Glomerular visceral epithelial cell (primary cell): ENCODE data around the gene NCKAP5.

Experiments used
- DNase-seq: peaks from one replicate; pipeline ENCODE4 v3.0.0-alpha.2; 2016; ENCODE audit errors: extremely low spot score

NCKAP5 gene

GRCh38 chr2:133152801-133153200, 415.5 kb downstream of the NCKAP5 start:
- DNase-seq, result no peak

DNA sequence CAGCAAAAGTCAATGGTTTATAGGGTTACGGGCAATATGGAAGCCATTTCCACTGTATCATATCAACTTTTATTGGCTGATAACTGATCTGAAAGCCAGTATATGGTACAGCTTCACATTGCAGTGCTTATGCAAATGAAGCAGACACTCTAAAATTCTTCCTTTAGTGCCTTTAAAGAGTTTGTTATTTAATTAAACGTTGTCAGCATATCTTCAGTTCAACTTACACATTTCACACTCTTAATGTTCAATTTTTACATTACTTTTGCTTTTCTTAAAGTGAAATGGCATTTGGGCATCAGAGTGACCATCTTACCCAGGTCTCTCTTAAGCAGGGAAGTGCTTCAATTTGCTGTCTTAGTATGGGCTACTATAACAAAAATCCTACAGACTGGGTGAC, 420.1 kb downstream of the NCKAP5 start:
- no peak for DNase-seq

GRCh38 chr2:133146893-133147292, 421.4 kb downstream of the NCKAP5 start:
- no peak for DNase-seq

- DNase-seq, result no peak
These were observed 424.6 kb downstream of the NCKAP5 start for GRCh38 chr2:133143645-133144044.

- DNase-seq, result no peak
These were observed 426.2 kb downstream of the NCKAP5 start for GRCh38 chr2:133142087-133142486.

- DNase-seq, result no peak
These were observed 427.6 kb downstream of the NCKAP5 start for GRCh38 chr2:133140620-133141019.

DNA sequence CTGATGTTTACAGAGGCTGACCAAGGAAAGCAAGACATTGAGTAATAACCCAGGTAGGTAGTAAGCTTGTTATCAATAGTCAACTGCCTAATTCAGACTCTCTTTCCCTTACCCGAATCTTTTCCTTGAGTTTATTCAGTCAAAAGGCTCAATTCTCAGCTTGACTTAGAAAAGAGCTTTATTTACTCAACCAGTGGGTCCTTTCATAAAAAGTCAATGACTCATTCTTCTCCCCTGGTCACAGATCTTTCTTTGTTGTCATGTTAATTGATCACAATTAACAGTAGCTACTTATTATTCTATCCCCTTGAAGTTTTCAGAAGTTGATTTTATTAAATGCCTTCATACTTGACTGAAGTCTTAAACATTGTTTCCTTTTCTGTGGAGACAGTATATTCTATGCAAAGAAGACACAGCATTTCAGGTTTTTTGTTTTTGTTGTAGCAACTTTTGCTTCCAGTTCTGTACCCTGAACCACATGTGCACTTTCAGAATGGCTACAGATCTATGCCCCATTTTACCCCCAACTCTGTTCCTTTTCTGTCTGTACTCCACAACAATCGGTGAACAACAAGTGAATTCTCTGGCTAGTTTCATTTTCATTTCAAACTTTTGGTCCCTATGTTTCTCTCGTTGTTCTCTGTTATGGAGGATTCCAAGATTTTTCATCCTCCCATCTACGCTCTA, 428.3 kb downstream of the NCKAP5 start:
- no peak for DNase-seq

DNA sequence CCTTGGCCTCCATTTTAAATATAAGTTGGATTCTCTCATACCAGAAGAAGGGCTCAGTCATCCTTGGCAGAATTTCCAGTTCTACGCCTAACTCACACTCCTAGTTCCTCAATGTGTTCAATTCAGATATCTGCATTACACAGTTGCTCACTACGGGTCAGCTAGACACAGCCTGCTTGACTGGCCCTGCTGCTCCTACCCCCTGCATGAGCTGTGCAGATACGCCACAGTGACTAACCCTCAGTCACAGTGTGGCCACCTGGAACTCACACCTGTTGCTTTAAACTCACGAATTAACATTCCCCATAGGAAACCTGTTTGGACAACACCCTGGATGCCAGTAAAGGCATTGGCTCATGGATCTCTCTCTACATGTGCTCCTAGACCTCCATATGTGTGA, 429.6 kb downstream of the NCKAP5 start:
- DNase-seq, result no peak

DNA sequence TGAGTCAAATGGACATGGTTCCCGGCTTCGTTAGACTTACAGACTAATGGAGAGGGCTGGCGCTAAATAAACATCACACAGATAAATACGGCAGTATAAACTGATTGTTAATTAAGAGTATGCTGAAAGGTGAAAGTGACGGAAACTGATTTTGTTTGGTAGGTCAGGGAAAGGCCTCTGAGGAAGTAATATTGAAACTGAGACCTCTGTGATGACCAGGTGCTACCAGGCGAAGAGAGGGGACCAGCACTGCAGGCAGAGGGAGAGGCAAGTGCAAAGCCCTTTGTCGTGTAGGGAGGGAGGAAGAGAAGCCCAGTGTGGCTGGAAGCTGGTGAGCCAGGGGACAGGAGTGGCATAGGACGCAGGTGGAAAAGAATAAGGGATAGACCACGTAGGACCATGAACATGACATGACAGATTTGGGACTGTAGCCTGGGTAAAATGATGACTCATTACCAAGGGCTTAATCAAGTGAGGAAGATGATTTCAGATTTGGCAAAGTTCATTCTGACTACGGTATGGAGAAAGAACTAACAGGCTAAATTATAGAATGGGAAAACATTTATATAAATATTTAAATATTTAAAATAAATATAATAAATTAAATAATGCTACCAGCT, 433.1 kb downstream of the NCKAP5 start:
- DNase-seq, result no peak

GRCh38 chr2:133130548-133131246, 437.6 kb downstream of the NCKAP5 start:
- DNase-seq, result no peak

DNA sequence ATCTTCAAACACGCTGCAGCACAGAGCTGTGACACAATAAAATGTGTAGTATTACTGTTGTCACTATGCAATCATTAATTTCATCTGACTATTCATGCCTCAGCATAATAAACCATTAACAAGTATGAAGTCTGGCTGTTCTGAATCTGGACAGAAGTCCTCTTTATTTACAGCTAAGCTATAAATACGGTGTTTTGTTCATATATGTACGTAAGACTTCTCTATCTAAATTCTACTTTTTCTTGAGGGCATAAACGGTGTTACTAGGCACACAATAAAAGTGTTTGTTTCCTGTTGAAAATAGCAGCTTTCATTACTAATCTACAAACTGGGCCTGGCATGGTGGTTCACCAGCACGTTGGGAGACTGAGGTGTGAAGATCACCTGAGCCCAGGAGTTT, 443.8 kb downstream of the NCKAP5 start:
- no peak for DNase-seq

GRCh38 chr2:133123904-133124303, 444.4 kb downstream of the NCKAP5 start:
- no peak for DNase-seq

DNA sequence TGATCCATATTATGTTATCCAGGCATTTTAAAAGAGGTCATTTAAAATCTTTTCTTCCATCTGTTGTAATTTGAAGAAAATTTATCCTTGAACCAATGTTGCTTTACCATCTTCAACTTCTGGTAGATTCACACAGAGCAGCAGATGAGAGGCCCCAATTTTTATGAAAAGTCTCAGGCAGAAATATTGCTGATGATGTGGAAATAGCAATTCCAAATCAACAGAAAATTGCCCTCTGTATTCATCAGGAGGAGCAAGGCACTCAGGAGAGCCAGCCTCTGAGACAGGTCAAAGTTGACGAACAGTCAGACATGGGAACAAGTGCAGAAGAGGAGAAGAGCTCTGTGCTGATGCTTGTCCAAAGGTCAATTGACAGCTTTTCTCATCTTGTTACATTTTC, 444.9 kb downstream of the NCKAP5 start:
- DNase-seq, result no peak

GRCh38 chr2:133122529-133122928, 445.7 kb downstream of the NCKAP5 start:
- DNase-seq, result no peak

GRCh38 chr2:133120310-133120709, 448.0 kb downstream of the NCKAP5 start:
- no peak for DNase-seq

DNA sequence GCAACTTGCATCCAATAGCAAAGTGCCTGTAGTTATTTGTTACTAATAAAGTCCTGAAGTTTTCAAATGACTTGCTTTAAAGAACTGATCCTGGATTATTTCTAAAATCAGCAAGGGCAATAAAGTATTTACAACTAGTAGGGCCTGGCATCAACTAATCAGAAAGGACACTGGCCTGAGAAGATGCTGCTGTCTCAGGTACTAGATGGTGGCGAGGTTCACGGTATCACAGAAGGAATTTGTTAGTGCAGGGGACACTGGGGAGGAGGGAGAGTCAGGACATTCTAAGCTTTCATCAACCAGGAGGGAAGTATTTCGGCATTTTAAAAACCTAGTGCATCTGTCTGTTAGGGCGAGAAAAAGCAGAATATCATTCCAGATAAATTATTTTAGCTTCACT, 458.1 kb downstream of the NCKAP5 start:
- no peak for DNase-seq

- peak; percentile 18 for DNase-seq
These were observed 458.5 kb downstream of the NCKAP5 start for GRCh38 chr2:133109772-133110171.

DNA sequence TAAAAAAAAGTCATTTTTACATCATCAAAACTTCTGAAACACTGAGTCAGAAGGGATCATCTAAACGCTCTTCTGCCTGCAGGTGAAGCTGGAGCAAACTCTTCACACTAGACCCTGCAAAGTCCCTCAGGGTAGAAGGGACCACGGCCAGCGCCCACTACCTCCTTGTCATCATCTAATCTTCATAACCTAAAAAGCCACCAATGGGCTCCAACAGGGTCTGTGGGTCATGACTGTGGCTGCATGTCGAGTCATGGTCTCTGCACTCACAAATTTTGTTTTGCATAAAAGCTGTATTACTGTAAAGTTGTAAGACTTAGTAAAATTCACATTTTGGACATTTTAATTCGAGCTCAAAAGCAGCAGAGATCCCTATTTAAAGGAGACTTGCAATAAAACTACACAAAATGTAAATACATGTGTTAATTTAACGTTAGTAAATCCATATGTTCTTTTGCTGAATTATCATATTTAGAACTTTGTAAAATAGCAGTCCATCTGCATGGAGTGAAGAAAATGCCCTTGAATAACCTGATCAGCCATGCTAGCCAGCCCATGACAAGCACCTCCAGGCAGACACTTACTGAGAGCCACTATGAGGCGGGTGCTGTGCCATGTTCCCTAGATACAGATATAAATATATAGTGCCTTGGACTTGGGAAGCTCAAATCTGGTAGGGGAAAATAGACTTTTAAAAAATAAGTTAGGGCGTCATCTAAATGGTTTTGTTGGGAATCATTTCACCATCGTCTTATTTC, 461.0 kb downstream of the NCKAP5 start:
- DNase-seq, result no peak

- no peak for DNase-seq
These were observed 463.4 kb downstream of the NCKAP5 start for GRCh38 chr2:133104871-133105270.

- no peak for DNase-seq
These were observed 469.5 kb downstream of the NCKAP5 start for GRCh38 chr2:133098787-133099186.

DNA sequence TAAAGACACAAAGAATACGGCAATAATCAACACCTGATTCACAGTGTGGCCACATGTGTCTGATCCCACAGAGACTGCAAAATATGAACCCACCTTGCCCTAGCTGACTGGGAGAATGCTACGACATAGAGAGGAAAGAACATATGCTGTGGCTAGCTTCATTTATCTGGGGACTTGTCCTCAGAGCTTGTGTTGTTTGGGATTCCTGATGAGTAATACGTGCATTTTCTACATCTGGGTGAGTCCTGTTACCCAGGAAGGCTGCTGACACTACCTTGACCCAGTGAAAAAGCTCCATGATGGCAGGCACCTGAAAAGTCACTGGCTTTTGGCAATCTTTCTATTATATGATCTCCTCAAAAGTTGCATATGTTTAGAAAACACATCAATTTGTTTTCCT, 470.6 kb downstream of the NCKAP5 start:
- no peak for DNase-seq

DNA sequence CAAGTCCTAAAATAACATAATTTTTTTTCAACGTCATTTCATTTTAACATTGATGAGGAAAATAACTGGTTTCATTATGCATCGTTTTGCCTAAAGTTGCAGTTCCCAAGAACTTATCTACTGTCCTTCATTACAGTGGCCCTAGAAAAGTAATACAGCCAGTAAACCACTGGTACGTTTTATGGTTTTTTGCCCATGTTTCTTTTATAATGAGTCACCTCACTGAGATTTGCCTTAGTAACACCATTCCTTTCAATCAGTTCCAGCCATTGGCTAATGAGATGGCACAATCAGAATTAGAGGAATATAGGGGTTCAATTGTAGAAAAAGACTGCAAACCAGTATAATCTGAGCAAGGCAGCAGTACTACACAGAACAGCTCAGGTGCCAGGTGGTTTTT, 475.7 kb downstream of the NCKAP5 start:
- DNase-seq, result no peak
